Neural progenitor cell (in vitro differentiated cells): Measurements from ENCODE around the gene LSP1. TPM values are rescaled to one million over a fixed set of nuclear protein-coding genes. Genes with fewer than 3 reads are reported as not detected.

Experiments
- DNase-seq: peaks from one replicate; pipeline ENCODE4 v3.0.0-alpha.2; 2016; ENCODE audit warnings: low spot score
- H2AFZ ChIP-seq: fragments of 200-600 bp; sonication (generic); replicated peaks from 2 replicates; pipeline ENCODE4 v1.6.1; 2016; ENCODE audit warnings: antibody characterized with exemption
- H3F3A ChIP-seq: fragments of 200-600 bp; sonication (generic); 2 replicates; pipeline ENCODE4 v1.6.1; 2016; ENCODE audit warnings: antibody characterized with exemption, low read depth
- H3K27ac ChIP-seq: fragments of 200-600 bp; sonication (generic); 2 replicates; pipeline ENCODE4 v1.5.1; 2016; ENCODE audit warnings: mild to moderate bottlenecking
- H3K27me3 ChIP-seq: fragments of 200-600 bp; sonication (generic); 2 replicates; pipeline ENCODE4 v1.6.1; 2016; ENCODE audit warnings: mild to moderate bottlenecking, moderate library complexity
- H3K36me3 ChIP-seq: fragments of 200-600 bp; sonication (generic); 2 replicates; pipeline ENCODE4 v1.5.1; 2016
- H3K4me1 ChIP-seq: fragments of 200-600 bp; sonication (generic); 2 replicates; pipeline ENCODE4 v1.6.1; 2016; ENCODE audit warnings: mixed run types
- H3K4me2 ChIP-seq: fragments of 200-600 bp; sonication (generic); 2 replicates; pipeline ENCODE4 v1.6.1; 2016
- H3K4me3 ChIP-seq: fragments of 200-600 bp; sonication (generic); 2 replicates; pipeline ENCODE4 v1.5.1; 2016
- H3K79me2 ChIP-seq: fragments of 200-600 bp; sonication (generic); 2 replicates; pipeline ENCODE4 v1.6.1; 2016; ENCODE audit warnings: low read depth
- H3K9ac ChIP-seq: fragments of 200-600 bp; sonication (generic); 2 replicates; pipeline ENCODE4 v1.6.1; 2016
- H3K9me3 ChIP-seq: fragments of 200-600 bp; sonication (generic); 2 replicates; pipeline ENCODE4 v1.5.1; 2016; ENCODE audit warnings: low read depth
- H4K20me1 ChIP-seq: fragments of 200-600 bp; sonication (generic); 2 replicates; pipeline ENCODE4 v1.6.1; 2016; ENCODE audit warnings: low read depth
- H3K27ac Mint-ChIP-seq: 3 replicates; pipeline ENCODE4 v1.8.0; 2021; ENCODE audit warnings: mixed read lengths
- H3K27me3 Mint-ChIP-seq: 2 replicates; pipeline ENCODE4 v1.8.0; 2022; ENCODE audit warnings: low read depth, mild to moderate bottlenecking, inconsistent platforms, moderate library complexity, mixed read lengths; ENCODE audit not compliant: insufficient read depth
- H3K36me3 Mint-ChIP-seq: 3 replicates; pipeline ENCODE4 v1.8.0; 2021; ENCODE audit warnings: mixed read lengths
- H3K4me1 Mint-ChIP-seq: 3 replicates; pipeline ENCODE4 v1.8.0; 2021; ENCODE audit warnings: mixed read lengths
- H3K4me3 Mint-ChIP-seq: 3 replicates; pipeline ENCODE4 v1.8.0; 2021; ENCODE audit warnings: mild to moderate bottlenecking, moderate library complexity, mixed read lengths
- H3K9me3 Mint-ChIP-seq: 3 replicates; pipeline ENCODE4 v1.8.0; 2020; ENCODE audit warnings: mixed read lengths
- CTCF ChIP-seq: fragments of 200-600 bp; sonication (generic); IDR thresholded peaks from 2 replicates; pipeline ENCODE4 v1.5.1; 2017; ENCODE audit warnings: antibody characterized with exemption, mild to moderate bottlenecking
- EZH2 ChIP-seq: fragments of 200-600 bp; sonication (generic); IDR thresholded peaks from 2 replicates; pipeline ENCODE4 v1.6.1; 2017; ENCODE audit warnings: antibody characterized with exemption, mild to moderate bottlenecking, moderate library complexity
- EZH2phosphoT487 ChIP-seq: fragments of 200-600 bp; sonication (generic); IDR thresholded peaks from 2 replicates; pipeline ENCODE4 v1.6.1; 2017; ENCODE audit warnings: antibody characterized with exemption
- total RNA-seq: library from RNA; depleted of rRNA; stranded (reverse); fragments of >200 nt; gene quantifications from 2 replicates; pipeline ENCODE4 v1.2.3, GENCODE V29; 2015; ENCODE audit warnings: low replicate concordance

LSP1 gene
- total RNA-seq, 1 donor from 2014 or later = not detected

GRCh38 chr11:1847926-1848639 lies 4.8 kb upstream of the LSP1 start:
- peaks cover 18% of the 10 kb centered on the region for H3K4me1 Mint-ChIP-seq
- Histone ChIP-seq H3K27me3 (no peaks in the 10 kb centered on the region), H3K4me2 (no peak overlapping the region), H3K36me3 (no peaks in the 10 kb centered on the region), H3K27ac (no peak overlapping the region), H4K20me1 (no peaks in the 10 kb centered on the region), H3F3A (no peaks in the 10 kb centered on the region), H3K79me2 (no peaks in the 10 kb centered on the region), H3K4me3 (no peak overlapping the region), H3K9ac (no peak overlapping the region), H2AFZ (no peak overlapping the region), H3K4me1 (no peaks in the 10 kb centered on the region), H3K9me3 (no peaks in the 10 kb centered on the region)
- DNase-seq = no peak
- peaks cover 11% of the 10 kb centered on the region for H3K27me3 Mint-ChIP-seq
- H3K4me3 Mint-ChIP-seq = no peak overlapping the region
- H3K9me3 Mint-ChIP-seq = no peaks in the 10 kb centered on the region
- peak overlapping the region; percentile 81 for H3K27ac Mint-ChIP-seq
- no peak for TF ChIP-seq EZH2
- no peak for TF ChIP-seq CTCF
- no peak for TF ChIP-seq EZH2phosphoT487
- H3K36me3 Mint-ChIP-seq = no peaks in the 10 kb centered on the region

DNA sequence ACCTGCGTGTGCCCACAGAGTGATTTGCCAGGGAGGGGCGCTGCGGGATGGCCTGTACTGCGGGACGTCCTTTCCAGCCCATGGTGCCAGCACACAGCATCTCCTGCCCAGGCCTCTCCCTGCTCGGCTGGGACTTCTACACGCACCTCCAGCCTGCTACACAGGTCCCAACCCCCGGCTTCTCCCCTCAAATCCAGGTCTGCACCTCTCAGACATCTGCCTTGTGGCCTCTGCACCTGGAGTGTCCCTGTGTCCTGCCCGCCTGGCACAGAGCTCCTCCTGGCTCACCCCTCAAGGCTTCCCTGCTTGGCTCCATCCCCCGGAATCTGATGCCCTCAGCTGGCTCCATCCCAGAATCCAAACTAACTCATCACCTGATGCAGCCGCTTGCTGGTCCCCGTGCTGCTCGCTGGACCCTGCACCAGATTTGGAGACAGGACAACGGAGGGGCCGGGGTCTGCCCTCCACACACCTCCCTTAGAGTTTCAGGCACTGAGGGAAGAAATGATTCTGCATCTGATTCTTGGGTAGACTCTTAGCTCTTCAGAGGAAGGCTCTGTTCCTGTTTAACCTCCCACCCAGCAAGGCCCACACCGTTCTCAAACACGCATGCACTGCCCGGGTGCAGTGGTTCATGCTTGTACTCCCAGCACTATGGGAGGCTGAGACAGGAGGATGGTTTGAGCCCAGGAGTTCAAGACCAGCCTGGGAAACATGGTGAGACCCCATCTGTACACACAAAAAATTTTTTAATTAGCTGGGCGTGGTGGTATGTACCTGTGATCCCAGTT lies 4.0 kb upstream of the LSP1 start:
- H3K79me2 ChIP-seq = no peaks in the 10 kb centered on the region
- no peaks in the 10 kb centered on the region for H3K36me3 ChIP-seq
- H4K20me1 ChIP-seq = no peaks in the 10 kb centered on the region
- no peak overlapping the region for H3K9ac ChIP-seq
- no peak overlapping the region for H3K4me3 ChIP-seq
- H3K4me1 Mint-ChIP-seq = peaks cover 13% of the 10 kb centered on the region
- no peak overlapping the region for H3K4me2 ChIP-seq
- no peaks in the 10 kb centered on the region for H3K9me3 ChIP-seq
- H3K4me3 Mint-ChIP-seq = no peak overlapping the region
- no peak for DNase-seq
- peak overlapping the region; percentile 74 for H3K27ac Mint-ChIP-seq
- no peaks in the 10 kb centered on the region for H3K27me3 ChIP-seq
- no peaks in the 10 kb centered on the region for H3K9me3 Mint-ChIP-seq
- TF ChIP-seq CTCF (no peak), EZH2 (no peak), EZH2phosphoT487 (no peak)
- H3K27me3 Mint-ChIP-seq = peaks cover 11% of the 10 kb centered on the region
- H3K27ac ChIP-seq = no peak overlapping the region
- H2AFZ ChIP-seq = no peak overlapping the region
- no peaks in the 10 kb centered on the region for H3K36me3 Mint-ChIP-seq
- no peaks in the 10 kb centered on the region for H3K4me1 ChIP-seq
- H3F3A ChIP-seq = no peaks in the 10 kb centered on the region

DNA sequence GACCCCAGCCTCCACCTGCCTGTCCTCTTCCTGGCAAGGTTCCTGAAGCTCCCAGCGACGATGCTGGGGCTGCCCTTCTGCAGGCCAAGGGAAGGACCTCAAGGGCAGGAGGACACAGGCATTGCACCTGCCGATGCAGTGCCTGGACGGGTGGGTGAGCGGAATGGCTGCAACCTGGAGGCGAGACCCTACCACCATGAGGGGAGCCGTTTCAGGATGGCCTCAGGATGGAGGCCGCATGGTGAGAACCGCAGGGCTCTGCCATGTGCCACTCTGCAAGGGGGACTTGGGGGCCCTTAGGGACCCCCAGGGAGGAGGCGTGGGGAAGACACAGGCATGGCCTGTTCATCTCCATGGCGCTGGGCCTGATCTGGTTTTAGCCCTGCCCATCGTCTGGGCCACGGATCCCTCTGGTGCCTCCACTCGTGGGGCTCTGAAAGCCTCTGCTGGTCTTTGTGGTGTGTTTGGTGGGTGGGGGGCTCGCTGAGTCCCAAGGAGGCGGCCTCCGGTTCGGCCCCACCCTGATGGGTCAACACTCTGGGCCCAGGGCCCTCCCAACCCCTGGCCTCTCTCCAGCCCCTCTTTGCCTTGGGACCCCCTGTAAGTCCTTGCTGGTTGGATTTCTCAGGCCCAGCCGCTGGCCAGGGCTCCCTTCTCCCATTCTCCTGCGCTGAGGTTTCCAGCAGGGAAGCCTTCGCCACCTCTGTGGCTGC lies 1.3 kb upstream of the LSP1 start:
- no peaks in the 10 kb centered on the region for H4K20me1 ChIP-seq
- H3K4me2 ChIP-seq = no peak overlapping the region
- no peaks in the 10 kb centered on the region for H3K9me3 ChIP-seq
- Mint-ChIP-seq H3K9me3 (no peaks in the 10 kb centered on the region), H3K4me3 (no peak overlapping the region), H3K27me3 (peaks cover 11% of the 10 kb centered on the region), H3K4me1 (peaks cover 2% of the 10 kb centered on the region), H3K27ac (no peak overlapping the region), H3K36me3 (no peaks in the 10 kb centered on the region)
- DNase-seq = no peak
- no peak for TF ChIP-seq CTCF
- TF ChIP-seq EZH2phosphoT487 = no peak
- TF ChIP-seq EZH2 = no peak
- H3K79me2 ChIP-seq = no peaks in the 10 kb centered on the region
- H3K36me3 ChIP-seq = no peaks in the 10 kb centered on the region
- no peak overlapping the region for H2AFZ ChIP-seq
- H3K27ac ChIP-seq = no peak overlapping the region
- no peaks in the 10 kb centered on the region for H3F3A ChIP-seq
- H3K9ac ChIP-seq = no peak overlapping the region
- no peaks in the 10 kb centered on the region for H3K4me1 ChIP-seq
- H3K27me3 ChIP-seq = no peaks in the 10 kb centered on the region
- H3K4me3 ChIP-seq = no peak overlapping the region
